ENCODE results near the gene MRPL50. TPM values are rescaled to one million over a fixed set of nuclear protein-coding genes. Genes with fewer than 3 reads are reported as not detected.

The MRPL50 gene
- total RNA-seq, 1 donor: 17.3 TPM

GRCh38 chr9:101432171-101432570 is 33.8 kb upstream of the MRPL50 start:
- no peak overlapping the region for H3K4me3 ChIP-seq (ENCODE audit: low read depth, low read length)
- no peak for DNase-seq (ENCODE audit: low read depth)
- TF ChIP-seq CTCF (IDR thresholded peaks at IDR 0.05; ENCODE audit: insufficient read depth, low read depth, low read length): no peak

GRCh38 chr9:101429736-101430135 is 31.3 kb upstream of the MRPL50 start:
- no peak for TF ChIP-seq CTCF (IDR thresholded peaks at IDR 0.05; ENCODE audit: insufficient read depth, low read depth, low read length)
- no peak for DNase-seq (ENCODE audit: low read depth)
- no peak overlapping the region for H3K4me3 ChIP-seq (ENCODE audit: low read depth, low read length)

GRCh38 chr9:101428909-101429308 is 30.5 kb upstream of the MRPL50 start:
- DNase-seq (ENCODE audit: low read depth): no peak
- H3K4me3 ChIP-seq (ENCODE audit: low read depth, low read length): no peak overlapping the region
- no peak for TF ChIP-seq CTCF (IDR thresholded peaks at IDR 0.05; ENCODE audit: insufficient read depth, low read depth, low read length)

- no peak for DNase-seq (ENCODE audit: low read depth)
- H3K4me3 ChIP-seq (ENCODE audit: low read depth, low read length): no peak overlapping the region
- no peak for TF ChIP-seq CTCF (IDR thresholded peaks at IDR 0.05; ENCODE audit: insufficient read depth, low read depth, low read length)
These were observed 29.7 kb upstream of the MRPL50 start for GRCh38 chr9:101427957-101428655.

GRCh38 chr9:101427358-101427757 is 28.9 kb upstream of the MRPL50 start:
- DNase-seq (ENCODE audit: low read depth): no peak
- TF ChIP-seq CTCF (IDR thresholded peaks at IDR 0.05; ENCODE audit: insufficient read depth, low read depth, low read length): no peak

GRCh38 chr9:101421653-101422065 is 23.2 kb upstream of the MRPL50 start:
- no peak overlapping the region for H3K4me3 ChIP-seq (ENCODE audit: low read depth, low read length)
- no peak for TF ChIP-seq CTCF (IDR thresholded peaks at IDR 0.05; ENCODE audit: insufficient read depth, low read depth, low read length)
- DNase-seq (ENCODE audit: low read depth): no peak

More at GRCh38 chr9:101427358-101427757, 28.9 kb upstream of the MRPL50 start:
- H3K4me3 ChIP-seq (ENCODE audit: low read depth, low read length): no peak overlapping the region

GRCh38 chr9:101419863-101420262 is 21.4 kb upstream of the MRPL50 start:
- no peak for DNase-seq (ENCODE audit: low read depth)
- no peak overlapping the region for H3K4me3 ChIP-seq (ENCODE audit: low read depth, low read length)
- TF ChIP-seq CTCF (IDR thresholded peaks at IDR 0.05; ENCODE audit: insufficient read depth, low read depth, low read length): no peak

Data from fibroblast of villous mesenchyme (primary cell).